A673 (cell line): ENCODE results near the gene RNF25. TPM values are rescaled to one million over a fixed set of nuclear protein-coding genes. Genes with fewer than 3 reads are reported as not detected.
A peak's percentile ranks its signal among the peaks of the same experiment; 100 is the strongest.

Experiments used
- BruUV-seq: library from RNA; stranded (reverse); fragments of 400-500 nt; replicated peaks from 2 replicates; lab custom pipeline; 2021; lab: Mats Ljungman, UMichigan
- CTCF ChIA-PET: fragments of 300-600 bp; sonication (Branson Sonifier 250); formaldehyde crosslinking; loops from one replicate; lab custom pipeline; 2022; ENCODE audit warnings: antibody characterized with exemption; lab: Charles Lee
- POLR2A ChIA-PET: fragments of 300-600 bp; sonication (Branson Sonifier 250); formaldehyde crosslinking; loops from one replicate; lab custom pipeline; 2022; ENCODE audit warnings: antibody characterized with exemption; ENCODE audit not compliant: low non-redundant PET; lab: Charles Lee
- DNase-seq: peaks from one replicate; pipeline ENCODE4 v3.0.0-alpha.2; 2015; ENCODE audit warnings: low spot score
- H3K27ac ChIP-seq: fragments of 200-600 bp; sonication (generic); 2 replicates; pipeline ENCODE4 v1.5.1; 2016; ENCODE audit warnings: mixed run types, low read depth, mild to moderate bottlenecking, mixed read lengths, antibody characterized with exemption, low read length; ENCODE audit not compliant: poor library complexity, severe bottlenecking
- H3K27me3 ChIP-seq: fragments of 200-600 bp; sonication (generic); replicated peaks from 2 replicates; pipeline ENCODE4 v1.6.1; 2017; ENCODE audit warnings: mixed run types, low read depth, mild to moderate bottlenecking, mixed read lengths, antibody characterized with exemption, low read length; ENCODE audit not compliant: insufficient read depth, poor library complexity
- H3K36me3 ChIP-seq: fragments of 200-600 bp; sonication (generic); 2 replicates; pipeline ENCODE4 v1.6.1; 2016; ENCODE audit warnings: mixed run types, mild to moderate bottlenecking, mixed read lengths, antibody characterized with exemption, low read length; ENCODE audit not compliant: insufficient read depth, poor library complexity, severe bottlenecking
- H3K4me1 ChIP-seq: fragments of 200-600 bp; sonication (generic); 2 replicates; pipeline ENCODE4 v1.6.1; 2017; ENCODE audit warnings: mixed run types, mild to moderate bottlenecking, mixed read lengths, antibody characterized with exemption, low read length; ENCODE audit not compliant: insufficient read depth, poor library complexity, severe bottlenecking
- H3K4me3 ChIP-seq: fragments of 200-600 bp; sonication (generic); 2 replicates; pipeline ENCODE4 v1.5.1; 2016; ENCODE audit warnings: low read depth, mixed run types, mild to moderate bottlenecking, mixed read lengths, low read length; ENCODE audit not compliant: poor library complexity, severe bottlenecking
- H3K9me3 ChIP-seq: fragments of 200-600 bp; sonication (generic); 2 replicates; pipeline ENCODE4 v1.6.1; 2016; ENCODE audit warnings: mixed run types, low read depth, mild to moderate bottlenecking, mixed read lengths, antibody characterized with exemption, low read length; ENCODE audit not compliant: poor library complexity, severe bottlenecking
- CTCF ChIP-seq: fragments of 300-800, 200-600 bp; sonication (generic); conservative IDR thresholded peaks from 2 replicates; pipeline ENCODE4 v1.5.1; 2017; ENCODE audit warnings: low read depth, mild to moderate bottlenecking, antibody characterized with exemption, low read length, moderate library complexity, mixed read lengths
- EZH2 ChIP-seq: fragments of 200-600 bp; sonication (generic); IDR thresholded peaks from 2 replicates; pipeline ENCODE4 v1.6.1; 2017; ENCODE audit warnings: borderline replicate concordance, low read depth, mild to moderate bottlenecking, mixed read lengths, antibody characterized with exemption, low read length; ENCODE audit not compliant: poor library complexity, severe bottlenecking
- intact Hi-C: fragments of 100-400 bp; cut with micrococcal nuclease; formaldehyde crosslinking; loops from one replicate; pipeline ENCODE4 v1.10.0; 2022; ENCODE audit not compliant: unreplicated experiment
- total RNA-seq: library from RNA; stranded (reverse); gene quantifications from 2 replicates; pipeline ENCODE4 v1.2.3, GENCODE V29; 2021

RNF25 gene
- total RNA-seq, 1 experiment from 2014 or later: 39.4 TPM

DNA sequence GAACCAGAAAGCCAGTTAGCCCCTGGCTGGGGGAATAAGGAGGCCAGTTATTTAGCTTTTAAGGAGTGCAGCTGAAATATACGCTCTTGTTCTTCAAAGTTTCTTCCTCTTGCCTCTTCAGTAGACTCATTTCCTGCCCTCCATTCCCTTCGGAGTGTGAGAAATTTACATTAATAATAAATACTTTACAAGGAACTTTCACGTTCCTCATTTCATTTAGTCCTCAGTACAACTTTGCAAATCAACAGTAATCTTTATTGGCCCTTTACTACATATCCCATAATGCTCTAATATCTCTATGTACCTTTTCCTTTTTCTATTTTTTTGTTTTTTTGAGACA is 48.5 kb downstream of the RNF25 start:
- no peak overlapping the region for H3K4me3 ChIP-seq
- BruUV-seq: no TSS peak
- DNase-seq: no peak
- TF ChIP-seq CTCF (no peak), EZH2 (no peak)
- H3K9me3 ChIP-seq: no peaks in the 10 kb centered on the region
- H3K36me3 ChIP-seq: no peaks in the 10 kb centered on the region
- peaks cover 9% of the 10 kb centered on the region for H3K4me1 ChIP-seq
- no peak overlapping the region for H3K27ac ChIP-seq
- no peaks in the 10 kb centered on the region for H3K27me3 ChIP-seq
- ChIA-PET CTCF (interaction anchor here (0.6 kb wide), 1 partner anchor 15 kb away, joined by 8 read pairs; no protein-coding TSS in a partner anchor), POLR2A (no interaction called here)
- intact Hi-C loops: no loop called here

- H3K27ac ChIP-seq: no peak overlapping the region
- H3K36me3 ChIP-seq: no peaks in the 10 kb centered on the region
- TF ChIP-seq EZH2 (no peak), CTCF (no peak)
- peaks cover 9% of the 10 kb centered on the region for H3K4me1 ChIP-seq
- H3K9me3 ChIP-seq: no peaks in the 10 kb centered on the region
- ChIA-PET CTCF (interaction anchor here (0.6 kb wide), 1 partner anchor 14 kb away, joined by 8 read pairs; no protein-coding TSS in a partner anchor), POLR2A (no interaction called here)
- peak; percentile 31 for DNase-seq
- intact Hi-C loops: no loop called here
- no peaks in the 10 kb centered on the region for H3K27me3 ChIP-seq
- BruUV-seq: no TSS peak
- H3K4me3 ChIP-seq: no peak overlapping the region
These were observed 49.0 kb downstream of the RNF25 start for GRCh38 chr2:218622606-218623365.

- CTCF ChIA-PET: no interaction called here
- intact Hi-C loops: no loop called here
- DNase-seq: no peak
- POLR2A ChIA-PET: no interaction called here
- Histone ChIP-seq H3K4me3 (no peak overlapping the region), H3K27me3 (no peaks in the 10 kb centered on the region), H3K9me3 (no peaks in the 10 kb centered on the region), H3K27ac (no peak overlapping the region), H3K4me1 (peaks cover 9% of the 10 kb centered on the region), H3K36me3 (no peaks in the 10 kb centered on the region)
- TF ChIP-seq CTCF: no peak
- no peak for TF ChIP-seq EZH2
- no TSS peak for BruUV-seq
These were observed 50.8 kb downstream of the RNF25 start for GRCh38 chr2:218621007-218621406.
